Neural cell (in vitro differentiated cells): Measurements from ENCODE around the gene NCF4.

Experiments
- CTCF ChIP-seq: fragments of 450-650 bp; IDR thresholded peaks from 2 replicates; pipeline ENCODE4 v1.5.1; 2014; ENCODE audit warnings: antibody characterized with exemption, mild to moderate bottlenecking, moderate library complexity; ENCODE audit not compliant: poor library complexity, severe bottlenecking
- EP300 ChIP-seq: fragments of 450-650 bp; conservative IDR thresholded peaks from 2 replicates; pipeline ENCODE4 v1.6.1; 2014; ENCODE audit warnings: antibody characterized with exemption, mild to moderate bottlenecking, moderate library complexity; ENCODE audit not compliant: poor library complexity, severe bottlenecking
- EZH2 ChIP-seq: fragments of 200-600, 300-800 bp; shearing (Covaris generic), sonication (generic); IDR thresholded peaks from 2 replicates; pipeline ENCODE4 v1.6.1; 2014; ENCODE audit warnings: antibody characterized with exemption, low read length, borderline replicate concordance, mild to moderate bottlenecking; ENCODE audit not compliant: insufficient read depth, poor library complexity, severe bottlenecking
- MXI1 ChIP-seq: fragments of 450-650 bp; conservative IDR thresholded peaks from 2 replicates; pipeline ENCODE4 v1.6.1; 2014; ENCODE audit warnings: antibody characterized with exemption, mild to moderate bottlenecking; ENCODE audit not compliant: poor library complexity, severe bottlenecking
- POLR2AphosphoS5 ChIP-seq: IDR thresholded peaks from 2 replicates; pipeline ENCODE4 v1.6.1; 2012
- REST ChIP-seq: IDR thresholded peaks from 2 replicates; pipeline ENCODE4 v1.6.1; 2012; ENCODE audit warnings: borderline replicate concordance
- SMC3 ChIP-seq: fragments of 450-650 bp; conservative IDR thresholded peaks from 2 replicates; pipeline ENCODE4 v1.6.1; 2014; ENCODE audit warnings: antibody characterized with exemption, mild to moderate bottlenecking, moderate library complexity; ENCODE audit not compliant: poor library complexity
- TAF1 ChIP-seq: IDR thresholded peaks from 2 replicates; pipeline ENCODE4 v1.6.1; 2012; ENCODE audit warnings: low read depth

- TF ChIP-seq CTCF: no peak
- TF ChIP-seq EZH2: no peak
- no peak for TF ChIP-seq POLR2AphosphoS5
- no peak for TF ChIP-seq TAF1
- no peak for TF ChIP-seq REST
- no peak for TF ChIP-seq SMC3
- TF ChIP-seq EP300: no peak
- no peak for TF ChIP-seq MXI1
Measured at GRCh38 chr22:36907253-36908195, 46.7 kb downstream of the NCF4 start.
